Measurements from ENCODE around the gene TMEM170B. TPM values are rescaled to one million over a fixed set of nuclear protein-coding genes. Genes with fewer than 3 reads are reported as not detected.

TMEM170B gene
- total and polyA plus RNA-seq, 9 of the 15 experiments (the other 6 are each of a cell fraction or from before 2014, with no cell fraction given), result 0.03 to 0.11 (median 0.07) TPM

DNA sequence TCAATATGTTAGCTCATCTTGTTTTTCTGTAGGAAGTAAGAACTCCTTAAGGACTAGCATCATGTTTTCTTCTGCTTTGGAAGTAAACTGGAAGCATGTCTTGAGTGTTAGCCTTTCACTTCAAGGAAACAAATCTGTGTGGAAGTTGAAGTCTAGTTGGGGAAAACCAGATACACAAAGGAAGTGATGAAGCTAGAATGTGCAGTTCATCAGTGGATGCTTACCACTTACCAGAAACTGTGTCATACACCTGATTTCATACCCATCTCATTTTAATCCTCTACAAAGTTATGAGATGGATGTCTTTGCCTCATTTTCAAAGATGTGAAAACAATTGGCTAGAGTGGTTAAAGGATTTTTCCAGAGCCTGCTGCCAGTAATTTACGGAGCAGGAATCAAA is 75.8 kb downstream of the TMEM170B start:
- Histone ChIP-seq H2AFZ (ENCODE audit: low read depth, low read length) (no peak overlapping the region), H3K27ac (ENCODE audit: extremely low read depth, low read depth, low read length) (no peak overlapping the region), H3K4me1 (replicated peaks in 1 of 2; ENCODE audit: control insufficient read depth in 2 of 2, insufficient read depth in 2 of 2, low read length in 2 of 2) (no peaks in the 10 kb centered on the region), H3K4me3 (no peak overlapping the region), H3K9ac (ENCODE audit: insufficient read depth in 1 of 2, low read depth in 2 of 2, low read length in 2 of 2) (no peak overlapping the region), H3K27me3 (ENCODE audit: control insufficient read depth in 2 of 2, insufficient read depth in 2 of 2, low read length in 2 of 2) (peaks cover 8 to 29% of the 10 kb centered on the region in 2 experiments; a peak in 4 of 5 replicates), H3K79me2 (ENCODE audit: control insufficient read depth, insufficient read depth, low read length) (no peaks in the 10 kb centered on the region), H3K36me3 (ENCODE audit: control insufficient read depth, insufficient read depth, low read length) (no peaks in the 10 kb centered on the region), H3K4me2 (ENCODE audit: insufficient read depth, low read length) (no peak overlapping the region), H3K9me1 (ENCODE audit: control insufficient read depth, insufficient read depth, low read length) (no peaks in the 10 kb centered on the region), H4K20me1 (replicated peaks; ENCODE audit: control insufficient read depth, insufficient read depth, low read length) (no peaks in the 10 kb centered on the region), H3K9me3 (replicated peaks; ENCODE audit: control insufficient read depth, insufficient read depth, low read depth, low read length) (no peaks in the 10 kb centered on the region)
- ATAC-seq (no peak), DNase-seq (ENCODE audit: extremely low read depth in 1 of 4, low spot score in 3 of 4) (no peak), FAIRE-seq (no peak)
- intact Hi-C loops (cut with micrococcal nuclease), result no loop called here
- no TSS peak for BruUV-seq (replicated peaks)
- ChIA-PET POLR2A (interaction anchor here (1.1 kb wide), 1 partner anchor 9 kb away, joined by 3 read pairs; no protein-coding TSS in a partner anchor), CTCF (ENCODE audit: low intra/inter-chr PET ratio) (no interaction called here)
- 0% methylated on average over 1 of the region's 1 CpG for WGBS (ENCODE audit: insufficient coverage, low coverage, missing lambda C conversion rate)
- in situ Hi-C loops (cut with MboI), result no loop called here
- TF ChIP-seq HLTF (IDR thresholded peaks at IDR 0.05), result no peak
- TF ChIP-seq SNIP1 (IDR thresholded peaks at IDR 0.05; ENCODE audit: low read depth), result no peak
- TF ChIP-seq, protein P1, sequence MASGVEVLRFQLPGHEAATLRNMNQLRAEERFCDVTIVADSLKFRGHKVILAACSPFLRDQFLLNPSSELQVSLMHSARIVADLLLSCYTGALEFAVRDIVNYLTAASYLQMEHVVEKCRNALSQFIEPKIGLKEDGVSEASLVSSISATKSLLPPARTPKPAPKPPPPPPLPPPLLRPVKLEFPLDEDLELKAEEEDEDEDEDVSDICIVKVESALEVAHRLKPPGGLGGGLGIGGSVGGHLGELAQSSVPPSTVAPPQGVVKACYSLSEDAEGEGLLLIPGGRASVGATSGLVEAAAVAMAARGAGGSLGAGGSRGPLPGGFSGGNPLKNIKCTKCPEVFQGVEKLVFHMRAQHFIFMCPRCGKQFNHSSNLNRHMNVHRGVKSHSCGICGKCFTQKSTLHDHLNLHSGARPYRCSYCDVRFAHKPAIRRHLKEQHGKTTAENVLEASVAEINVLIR (CRISPR knock-in tag; IDR thresholded peaks at IDR 0.05), result no peak
- TF ChIP-seq NR3C1 (CRISPR knock-in tag; IDR thresholded peaks at IDR 0.05), result no peak
- no peak for TF ChIP-seq NCOA2 (IDR thresholded peaks at IDR 0.05; ENCODE audit: partially characterized antibody in 2 of 2)
- no peak for TF ChIP-seq RFX7 (CRISPR knock-in tag; IDR thresholded peaks at IDR 0.05)
- no peak for TF ChIP-seq KHSRP (IDR thresholded peaks at IDR 0.05)
- TF ChIP-seq BHLHE40 (IDR thresholded peaks at IDR 0.05; ENCODE audit: low read length), result no peak
- no peak for TF ChIP-seq ZNF224 (CRISPR knock-in tag; IDR thresholded peaks at IDR 0.05)
- TF ChIP-seq POLR2H (tag; IDR thresholded peaks at IDR 0.05; ENCODE audit: low read depth), result no peak
- no peak for TF ChIP-seq CHD1 (IDR thresholded peaks at IDR 0.05; ENCODE audit: low read length)
- TF ChIP-seq ZNF324 (CRISPR knock-in tag; IDR thresholded peaks at IDR 0.05), result no peak
- no peak for TF ChIP-seq TCF3 (CRISPR knock-in tag; IDR thresholded peaks at IDR 0.05)
- TF ChIP-seq ZNF175 (CRISPR knock-in tag; IDR thresholded peaks at IDR 0.05; ENCODE audit: low read depth), result no peak
- TF ChIP-seq RFX5 (IDR thresholded peaks at IDR 0.05; ENCODE audit: low read depth, low read length), result no peak
- no peak for TF ChIP-seq TAF9B (IDR thresholded peaks at IDR 0.05; ENCODE audit: partially characterized antibody)

Measured in K562 (cell line).